Large intestine (tissue), 3 donors: ENCODE measurements around the gene KRTAP5-8. TPM values are rescaled to one million over a fixed set of nuclear protein-coding genes. Genes with fewer than 3 reads are reported as not detected.

Source experiments
- DNase-seq, 2 donors: peaks; one replicate each; pipeline versions ENCODE4 v3.0.0 to v3.0.0-alpha.2; 2013
- H3K27ac ChIP-seq: one replicate; pipeline ENCODE4 v1.5.1; 2013; ENCODE audit warnings: low read length
- H3K27me3 ChIP-seq: 2 replicates; pipeline ENCODE4 v1.6.1; 2013; ENCODE audit warnings: low read length; ENCODE audit not compliant: control insufficient read depth, insufficient read depth
- H3K36me3 ChIP-seq: 2 replicates; pipeline ENCODE4 v1.6.1; 2013; ENCODE audit warnings: low read length; ENCODE audit not compliant: control insufficient read depth, insufficient read depth
- H3K4me1 ChIP-seq: one replicate; pipeline ENCODE4 v1.6.1; 2013; ENCODE audit warnings: low read length; ENCODE audit not compliant: control insufficient read depth, insufficient read depth
- H3K4me3 ChIP-seq: one replicate; pipeline ENCODE4 v1.5.1; 2013; ENCODE audit warnings: low read length
- H3K9me3 ChIP-seq: one replicate; pipeline ENCODE4 v1.6.1; 2013; ENCODE audit warnings: mild to moderate bottlenecking, low read depth, low read length, moderate library complexity; ENCODE audit not compliant: control insufficient read depth
- WGBS: methylation state at CpG from one replicate; pipeline ENCODE4 v1.1.5; 2013; ENCODE audit warnings: low lambda C conversion rate; ENCODE audit not compliant: insufficient coverage; 5-methylcytosine and 5-hydroxymethylcytosine counted together
- polyA plus RNA-seq: library from polyadenylated mRNA; unstranded; fragments of 120-200 nt; gene quantifications from one replicate; pipeline ENCODE4 v1.2.1, GENCODE V29; 2013

Gene KRTAP5-8
- polyA plus RNA-seq, 1 donor, result 0.09 TPM

GRCh38 chr11:71498091-71498490 is 39.7 kb upstream of the KRTAP5-8 start:
- no CpG with 5 or more reads among the region's 19 CpGs for WGBS
- H3K9me3 ChIP-seq, result no peaks in the 10 kb centered on the region
- no peaks in the 10 kb centered on the region for H3K27me3 ChIP-seq
- peaks cover 76% of the 10 kb centered on the region for H3K36me3 ChIP-seq
- H3K4me1 ChIP-seq, result no peaks in the 10 kb centered on the region
- H3K27ac ChIP-seq, result no peak overlapping the region
- no peak for DNase-seq
- no peak overlapping the region for H3K4me3 ChIP-seq

GRCh38 chr11:71499125-71499524 is 38.7 kb upstream of the KRTAP5-8 start:
- peaks cover 79% of the 10 kb centered on the region for H3K36me3 ChIP-seq
- H3K27ac ChIP-seq, result no peak overlapping the region
- DNase-seq, result no peak
- no peaks in the 10 kb centered on the region for H3K27me3 ChIP-seq
- no CpG with 5 or more reads among the region's 13 CpGs for WGBS
- no peaks in the 10 kb centered on the region for H3K9me3 ChIP-seq
- H3K4me3 ChIP-seq, result no peak overlapping the region
- no peaks in the 10 kb centered on the region for H3K4me1 ChIP-seq

- Histone ChIP-seq H3K36me3 (peaks cover 75% of the 10 kb centered on the region), H3K9me3 (no peaks in the 10 kb centered on the region), H3K27me3 (no peaks in the 10 kb centered on the region), H3K27ac (no peak overlapping the region), H3K4me1 (no peaks in the 10 kb centered on the region), H3K4me3 (no peak overlapping the region)
- no CpG with 5 or more reads among the region's 6 CpGs for WGBS
- DNase-seq, result no peak
Measured at GRCh38 chr11:71499546-71499945, 38.3 kb upstream of the KRTAP5-8 start.

GRCh38 chr11:71500601-71501021 is 37.2 kb upstream of the KRTAP5-8 start:
- Histone ChIP-seq H3K27me3 (no peaks in the 10 kb centered on the region), H3K27ac (no peak overlapping the region), H3K4me3 (no peak overlapping the region), H3K4me1 (no peaks in the 10 kb centered on the region), H3K9me3 (no peaks in the 10 kb centered on the region), H3K36me3 (peaks cover 67% of the 10 kb centered on the region)
- 50% methylated on average over 2 of the region's 6 CpGs for WGBS
- DNase-seq, result no peak

- Histone ChIP-seq H3K27ac (no peak overlapping the region), H3K4me3 (no peak overlapping the region), H3K9me3 (no peaks in the 10 kb centered on the region), H3K4me1 (no peaks in the 10 kb centered on the region), H3K36me3 (peaks cover 66% of the 10 kb centered on the region), H3K27me3 (no peaks in the 10 kb centered on the region)
- DNase-seq, result no peak
- no CpG with 5 or more reads among the region's 30 CpGs for WGBS
Measured at GRCh38 chr11:71501071-71501985, 36.5 kb upstream of the KRTAP5-8 start.

GRCh38 chr11:71502026-71502425 is 35.8 kb upstream of the KRTAP5-8 start:
- Histone ChIP-seq H3K4me3 (no peak overlapping the region), H3K36me3 (peaks cover 59% of the 10 kb centered on the region), H3K27ac (no peak overlapping the region), H3K9me3 (no peaks in the 10 kb centered on the region), H3K4me1 (no peaks in the 10 kb centered on the region), H3K27me3 (no peaks in the 10 kb centered on the region)
- WGBS, result no CpG with 5 or more reads among the region's 10 CpGs
- DNase-seq, result no peak

- no peak for DNase-seq
- H3K36me3 ChIP-seq, result peaks cover 49% of the 10 kb centered on the region
- no peaks in the 10 kb centered on the region for H3K4me1 ChIP-seq
- H3K9me3 ChIP-seq, result no peaks in the 10 kb centered on the region
- no peak overlapping the region for H3K27ac ChIP-seq
- WGBS, result no CpG with 5 or more reads among the region's 15 CpGs
- no peaks in the 10 kb centered on the region for H3K27me3 ChIP-seq
- no peak overlapping the region for H3K4me3 ChIP-seq
Measured at GRCh38 chr11:71502871-71503435, 34.9 kb upstream of the KRTAP5-8 start.

GRCh38 chr11:71504531-71504930 is 33.3 kb upstream of the KRTAP5-8 start:
- Histone ChIP-seq H3K27ac (no peak overlapping the region), H3K4me3 (no peak overlapping the region), H3K9me3 (peaks cover under 1% of the 10 kb centered on the region), H3K4me1 (no peaks in the 10 kb centered on the region), H3K36me3 (peaks cover 39% of the 10 kb centered on the region), H3K27me3 (no peaks in the 10 kb centered on the region)
- 100% methylated on average over 2 of the region's 10 CpGs for WGBS
- no peak for DNase-seq

- H3K36me3 ChIP-seq, result peaks cover 34% of the 10 kb centered on the region
- 75% methylated on average over 1 of the region's 2 CpGs for WGBS
- H3K4me3 ChIP-seq, result no peak overlapping the region
- H3K27ac ChIP-seq, result no peak overlapping the region
- H3K4me1 ChIP-seq, result no peaks in the 10 kb centered on the region
- no peaks in the 10 kb centered on the region for H3K27me3 ChIP-seq
- H3K9me3 ChIP-seq, result peaks cover 4% of the 10 kb centered on the region
- DNase-seq, result no peak
Measured at GRCh38 chr11:71505001-71505400, 32.8 kb upstream of the KRTAP5-8 start.

- no CpG with 5 or more reads among the region's 9 CpGs for WGBS
- no peak overlapping the region for H3K27ac ChIP-seq
- H3K9me3 ChIP-seq, result peaks cover 4% of the 10 kb centered on the region
- H3K36me3 ChIP-seq, result peaks cover 26% of the 10 kb centered on the region
- no peaks in the 10 kb centered on the region for H3K4me1 ChIP-seq
- H3K27me3 ChIP-seq, result no peaks in the 10 kb centered on the region
- H3K4me3 ChIP-seq, result no peak overlapping the region
- DNase-seq, result no peak
Measured at GRCh38 chr11:71505781-71506180, 32.0 kb upstream of the KRTAP5-8 start.
